ENCODE measurements around the gene DEFB121.

The DEFB121 gene

GRCh38 chr20:31406115-31406514 lies at the start of gene DEFB121:
DEFB121 (minus strand) TSS chr20:31406215; CDS start chr20:31406152, 63 bp downstream.
- no peak for DNase-seq (ENCODE audit: low spot score)
- in situ Hi-C loops (cut with MboI; ENCODE audit: low sequenced_read_pairs, unreplicated experiment), result no loop called here
- no peak for TF ChIP-seq CTCF (IDR thresholded peaks at IDR 0.05; ENCODE audit: borderline replicate concordance, control extremely low read depth, extremely low read depth, insufficient read depth, missing control alignments)

GRCh38 chr20:31454361-31454760 lies 48.3 kb upstream of the DEFB121 start:
- no peak for TF ChIP-seq CTCF (IDR thresholded peaks at IDR 0.05; ENCODE audit: borderline replicate concordance, control extremely low read depth, extremely low read depth, insufficient read depth, missing control alignments)
- no peak for DNase-seq (ENCODE audit: low spot score)
- in situ Hi-C loops (cut with MboI; ENCODE audit: low sequenced_read_pairs, unreplicated experiment), result loop anchor here (10.0 kb wide), 1 partner anchor 50 kb away; no protein-coding TSS in a partner anchor

- TF ChIP-seq CTCF (IDR thresholded peaks at IDR 0.05; ENCODE audit: borderline replicate concordance, control extremely low read depth, extremely low read depth, insufficient read depth, missing control alignments), result no peak
- no peak for DNase-seq (ENCODE audit: low spot score)
- in situ Hi-C loops (cut with MboI; ENCODE audit: low sequenced_read_pairs, unreplicated experiment), result loop anchor here (10.0 kb wide), 1 partner anchor 52 kb away; no protein-coding TSS in a partner anchor
Measured at GRCh38 chr20:31452575-31452974, 46.6 kb upstream of the DEFB121 start.

GRCh38 chr20:31449511-31450414 lies 43.7 kb upstream of the DEFB121 start:
- no peak for TF ChIP-seq CTCF (IDR thresholded peaks at IDR 0.05; ENCODE audit: borderline replicate concordance, control extremely low read depth, extremely low read depth, insufficient read depth, missing control alignments)
- DNase-seq (ENCODE audit: low spot score), result no peak
- in situ Hi-C loops (cut with MboI; ENCODE audit: low sequenced_read_pairs, unreplicated experiment), result loop anchor here (10.0 kb wide), 1 partner anchor 55 kb away; no protein-coding TSS in a partner anchor

- no peak for DNase-seq (ENCODE audit: low spot score)
- no peak for TF ChIP-seq CTCF (IDR thresholded peaks at IDR 0.05; ENCODE audit: borderline replicate concordance, control extremely low read depth, extremely low read depth, insufficient read depth, missing control alignments)
- in situ Hi-C loops (cut with MboI; ENCODE audit: low sequenced_read_pairs, unreplicated experiment), result no loop called here
Measured at GRCh38 chr20:31446084-31446819, 40.2 kb upstream of the DEFB121 start.

GRCh38 chr20:31440012-31440659 lies 34.1 kb upstream of the DEFB121 start, which contains the start of gene DEFB123:
DEFB123 (plus strand) TSS chr20:31440632; CDS start chr20:31440699, 67 bp downstream.
- no peak for TF ChIP-seq CTCF (IDR thresholded peaks at IDR 0.05; ENCODE audit: borderline replicate concordance, control extremely low read depth, extremely low read depth, insufficient read depth, missing control alignments)
- in situ Hi-C loops (cut with MboI; ENCODE audit: low sequenced_read_pairs, unreplicated experiment), result no loop called here
- DNase-seq (ENCODE audit: low spot score), result no peak

Data from GM13976 (cell line).